Chondrocyte (in vitro differentiated cells): ENCODE data around the gene RPTOR. TPM values are rescaled to one million over a fixed set of nuclear protein-coding genes. Genes with fewer than 3 reads are reported as not detected.

Experiments
- DNase-seq: peaks from one replicate; pipeline ENCODE4 v3.0.0; 2021; ENCODE audit warnings: mixed read lengths, low spot score
- H3K27ac Mint-ChIP-seq: one replicate; pipeline ENCODE4 v1.8.0; 2021; ENCODE audit warnings: mild to moderate bottlenecking, moderate library complexity, mixed read lengths; ENCODE audit not compliant: unreplicated experiment
- H3K27me3 Mint-ChIP-seq: 2 replicates; pipeline ENCODE4 v1.8.0; 2021; ENCODE audit warnings: low read depth, mixed read lengths
- H3K36me3 Mint-ChIP-seq: 2 replicates; pipeline ENCODE4 v1.8.0; 2021; ENCODE audit warnings: low read depth, mixed read lengths
- H3K4me1 Mint-ChIP-seq: 2 replicates; pipeline ENCODE4 v1.8.0; 2021; ENCODE audit warnings: low read depth, mild to moderate bottlenecking, mixed read lengths
- H3K4me3 Mint-ChIP-seq: one replicate; pipeline ENCODE4 v1.8.0; 2021; ENCODE audit warnings: mild to moderate bottlenecking, moderate library complexity, mixed read lengths; ENCODE audit not compliant: unreplicated experiment
- H3K9me3 Mint-ChIP-seq: 2 replicates; pipeline ENCODE4 v1.8.0; 2021; ENCODE audit warnings: low read depth, mixed read lengths
- CTCF ChIP-seq: fragments of 200-600 bp; sonication (generic); IDR thresholded peaks from 2 replicates; pipeline ENCODE4 v1.5.0; 2021; ENCODE audit warnings: antibody characterized with exemption, mild to moderate bottlenecking, moderate library complexity
- total RNA-seq: library from RNA; stranded (reverse); gene quantifications from 3 replicates; pipeline ENCODE4 v1.2.1, GENCODE V29; 2021

RPTOR gene
- total RNA-seq, 1 donor from 2014 or later, result 30.9 TPM

GRCh38 chr17:80745183-80745582 is 200.5 kb downstream of the RPTOR start:
- no peak for DNase-seq
- no peak for TF ChIP-seq CTCF
- Mint-ChIP-seq H3K4me1 (peaks cover 2% of the 10 kb centered on the region), H3K36me3 (peaks cover 8% of the 10 kb centered on the region), H3K27me3 (no peaks in the 10 kb centered on the region), H3K27ac (no peak overlapping the region), H3K4me3 (no peak overlapping the region), H3K9me3 (no peaks in the 10 kb centered on the region)

- no peak for DNase-seq
- peaks cover 4% of the 10 kb centered on the region for H3K36me3 Mint-ChIP-seq
- peaks cover 14% of the 10 kb centered on the region for H3K4me1 Mint-ChIP-seq
- no peak overlapping the region for H3K4me3 Mint-ChIP-seq
- H3K9me3 Mint-ChIP-seq, result no peaks in the 10 kb centered on the region
- no peak for TF ChIP-seq CTCF
- no peaks in the 10 kb centered on the region for H3K27me3 Mint-ChIP-seq
- no peak overlapping the region for H3K27ac Mint-ChIP-seq
These were observed 201.8 kb downstream of the RPTOR start for GRCh38 chr17:80746262-80746935.

GRCh38 chr17:80747469-80747868 is 202.8 kb downstream of the RPTOR start:
- H3K27ac Mint-ChIP-seq, result no peak overlapping the region

GRCh38 chr17:80749611-80750010 is 205.0 kb downstream of the RPTOR start:
- H3K4me3 Mint-ChIP-seq, result no peak overlapping the region
- H3K36me3 Mint-ChIP-seq, result peaks cover 7% of the 10 kb centered on the region
- H3K27me3 Mint-ChIP-seq, result no peaks in the 10 kb centered on the region
- no peaks in the 10 kb centered on the region for H3K9me3 Mint-ChIP-seq
- DNase-seq, result no peak
- TF ChIP-seq CTCF, result no peak
- no peak overlapping the region for H3K27ac Mint-ChIP-seq
- peaks cover 26% of the 10 kb centered on the region for H3K4me1 Mint-ChIP-seq

More at GRCh38 chr17:80747469-80747868, 202.8 kb downstream of the RPTOR start:
- H3K27me3 Mint-ChIP-seq, result no peaks in the 10 kb centered on the region
- H3K4me1 Mint-ChIP-seq, result peaks cover 24% of the 10 kb centered on the region
- TF ChIP-seq CTCF, result no peak
- no peak for DNase-seq
- H3K36me3 Mint-ChIP-seq, result no peaks in the 10 kb centered on the region
- H3K4me3 Mint-ChIP-seq, result no peak overlapping the region
- no peaks in the 10 kb centered on the region for H3K9me3 Mint-ChIP-seq

GRCh38 chr17:80750263-80750662 is 205.6 kb downstream of the RPTOR start:
- Mint-ChIP-seq H3K27me3 (no peaks in the 10 kb centered on the region), H3K36me3 (peaks cover 9% of the 10 kb centered on the region), H3K9me3 (no peaks in the 10 kb centered on the region), H3K4me3 (no peak overlapping the region), H3K4me1 (peaks cover 26% of the 10 kb centered on the region), H3K27ac (peak overlapping the region; percentile 17)
- no peak for DNase-seq
- TF ChIP-seq CTCF, result no peak
